ENCODE data around the gene PRUNE1.

Gene PRUNE1

DNA sequence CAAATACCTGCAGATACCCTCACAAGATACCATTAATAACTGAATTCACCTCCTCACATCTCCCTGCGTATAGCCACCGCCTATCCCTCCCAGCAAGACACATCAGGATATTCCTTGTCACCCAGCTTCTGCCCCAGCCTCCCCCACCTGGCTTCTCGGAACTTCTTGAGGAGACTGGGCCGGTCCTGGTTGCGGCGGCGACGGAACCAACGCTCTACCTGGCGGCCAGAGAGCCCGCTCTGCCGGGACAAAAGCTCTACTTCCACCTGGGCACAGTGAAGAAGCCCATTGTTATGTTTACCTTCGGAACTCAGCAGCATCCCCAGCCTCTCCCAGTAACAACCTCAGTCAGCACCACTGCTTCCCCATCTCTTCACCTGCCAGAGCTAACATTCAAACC lies 40.3 kb upstream of the PRUNE1 start:
- Histone ChIP-seq H2BK12ac (ENCODE audit: low read length in 2 of 2) (no peak overlapping the region), H3K36me3 (ENCODE audit: control insufficient read depth in 1 of 2, insufficient read depth in 2 of 2, low read depth in 1 of 2, low read length in 2 of 2) (peaks cover 52 to 62% of the 10 kb centered on the region in 2 experiments), H3K23ac (ENCODE audit: low read length in 2 of 2) (no peak overlapping the region), H4K8ac (ENCODE audit: low read length) (no peak overlapping the region), H3K79me1 (replicated peaks; ENCODE audit: low read length, poor library complexity, severe bottlenecking) (peaks cover 36% of the 10 kb centered on the region), H3K27ac (ENCODE audit: low read length, poor library complexity, severe bottlenecking) (no peak overlapping the region), H2AK5ac (ENCODE audit: low read length, severe bottlenecking) (no peak overlapping the region), H3K4me3 (ENCODE audit: insufficient read depth in 1 of 2, low read depth in 1 of 2, low read length in 2 of 2) (no peak overlapping the region), H3K18ac (ENCODE audit: low read depth in 1 of 2, low read length in 2 of 2) (no peak overlapping the region), H3K4me2 (ENCODE audit: low read length, poor library complexity, severe bottlenecking) (no peak overlapping the region), H3K4me1 (ENCODE audit: control insufficient read depth, insufficient read depth, low read depth, low read length) (peaks cover 26% of the 10 kb centered on the region), H2AFZ (ENCODE audit: low read depth, low read length) (no peak overlapping the region), H4K91ac (ENCODE audit: low read length) (no peak overlapping the region), H3K9ac (ENCODE audit: low read length) (no peak overlapping the region), H2BK120ac (ENCODE audit: low read depth, low read length) (no peak overlapping the region), H3K4ac (ENCODE audit: low read depth in 1 of 2, low read length in 2 of 2) (no peak overlapping the region), H2BK15ac (ENCODE audit: low read depth, poor library complexity, severe bottlenecking) (no peak overlapping the region), H3K27me3 (ENCODE audit: control insufficient read depth in 1 of 2, insufficient read depth in 1 of 2, low read length in 2 of 2) (no peaks in the 10 kb centered on the region), H3K14ac (ENCODE audit: low read length in 2 of 2) (no peak overlapping the region), H3K9me3 (ENCODE audit: control insufficient read depth, low read length) (no peaks in the 10 kb centered on the region), H2BK5ac (ENCODE audit: low read depth, low read length, poor library complexity, severe bottlenecking) (no peak overlapping the region)
- no peak for DNase-seq
- WGBS, result 97% methylated on average over 13 of the region's 13 CpGs

DNA sequence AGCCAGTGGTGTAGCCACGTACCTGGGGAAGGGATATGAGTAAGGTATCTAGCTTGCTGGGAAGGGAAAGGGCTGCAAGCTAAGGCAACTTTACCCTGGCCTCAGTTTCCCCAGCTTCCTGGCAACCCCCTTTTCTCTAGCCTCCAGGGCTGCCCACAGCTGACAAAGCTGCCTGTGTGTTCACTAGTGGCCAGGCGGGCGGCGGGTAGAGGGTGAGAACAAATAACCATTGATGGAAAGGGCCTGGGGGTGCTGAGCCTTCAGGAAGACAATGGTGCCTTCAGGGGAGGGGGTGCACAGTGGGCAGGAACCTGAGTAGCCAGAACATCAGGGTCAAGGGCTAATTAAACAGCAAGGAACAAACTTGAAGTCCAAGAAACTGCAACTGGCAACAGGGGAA lies 39.8 kb upstream of the PRUNE1 start:
- H3K4me3 ChIP-seq (ENCODE audit: insufficient read depth in 1 of 2, low read depth in 1 of 2, low read length in 2 of 2), result no peak overlapping the region
- no peak overlapping the region for H3K18ac ChIP-seq (ENCODE audit: low read depth in 1 of 2, low read length in 2 of 2)
- H3K4ac ChIP-seq (ENCODE audit: low read depth in 1 of 2, low read length in 2 of 2), result no peak overlapping the region
- H3K9me3 ChIP-seq (ENCODE audit: control insufficient read depth, low read length), result no peaks in the 10 kb centered on the region
- no peak overlapping the region for H2BK12ac ChIP-seq (ENCODE audit: low read length in 2 of 2)
- no peak overlapping the region for H3K23ac ChIP-seq (ENCODE audit: low read length in 2 of 2)
- DNase-seq, result no peak
- H3K27me3 ChIP-seq (ENCODE audit: control insufficient read depth in 1 of 2, insufficient read depth in 1 of 2, low read length in 2 of 2), result no peaks in the 10 kb centered on the region
- no peak overlapping the region for H3K14ac ChIP-seq (ENCODE audit: low read length in 2 of 2)
- peaks cover 50 to 56% of the 10 kb centered on the region in 2 experiments for H3K36me3 ChIP-seq (ENCODE audit: control insufficient read depth in 1 of 2, insufficient read depth in 2 of 2, low read depth in 1 of 2, low read length in 2 of 2)
- H3K4me2 ChIP-seq (ENCODE audit: low read length, poor library complexity, severe bottlenecking), result no peak overlapping the region
- H4K91ac ChIP-seq (ENCODE audit: low read length), result no peak overlapping the region
- peaks cover 31% of the 10 kb centered on the region for H3K4me1 ChIP-seq (ENCODE audit: control insufficient read depth, insufficient read depth, low read depth, low read length)
- H2AFZ ChIP-seq (ENCODE audit: low read depth, low read length), result no peak overlapping the region
- no peak overlapping the region for H2BK120ac ChIP-seq (ENCODE audit: low read depth, low read length)
- no peak overlapping the region for H4K8ac ChIP-seq (ENCODE audit: low read length)
- H2AK5ac ChIP-seq (ENCODE audit: low read length, severe bottlenecking), result no peak overlapping the region
- H2BK5ac ChIP-seq (ENCODE audit: low read depth, low read length, poor library complexity, severe bottlenecking), result no peak overlapping the region
- H3K27ac ChIP-seq (ENCODE audit: low read length, poor library complexity, severe bottlenecking), result no peak overlapping the region
- H2BK15ac ChIP-seq (ENCODE audit: low read depth, poor library complexity, severe bottlenecking), result no peak overlapping the region
- H3K9ac ChIP-seq (ENCODE audit: low read length), result no peak overlapping the region
- H3K79me1 ChIP-seq (replicated peaks; ENCODE audit: low read length, poor library complexity, severe bottlenecking), result peaks cover 36% of the 10 kb centered on the region
- WGBS, result 100% methylated on average over 3 of the region's 4 CpGs

GRCh38 chr1:150969626-150970025 lies 38.6 kb upstream of the PRUNE1 start:
- WGBS, result 100% methylated on average over 3 of the region's 3 CpGs
- Histone ChIP-seq H4K91ac (ENCODE audit: low read length) (no peak overlapping the region), H2BK12ac (ENCODE audit: low read length in 2 of 2) (no peak overlapping the region), H3K27me3 (ENCODE audit: control insufficient read depth in 1 of 2, insufficient read depth in 1 of 2, low read length in 2 of 2) (no peaks in the 10 kb centered on the region), H3K14ac (ENCODE audit: low read length in 2 of 2) (no peak overlapping the region), H3K4me1 (ENCODE audit: control insufficient read depth, insufficient read depth, low read depth, low read length) (peaks cover 32% of the 10 kb centered on the region), H2AFZ (ENCODE audit: low read depth, low read length) (no peak overlapping the region), H3K36me3 (ENCODE audit: control insufficient read depth in 1 of 2, insufficient read depth in 2 of 2, low read depth in 1 of 2, low read length in 2 of 2) (peaks cover 40 to 45% of the 10 kb centered on the region in 2 experiments), H2AK5ac (ENCODE audit: low read length, severe bottlenecking) (no peak overlapping the region), H2BK15ac (ENCODE audit: low read depth, poor library complexity, severe bottlenecking) (no peak overlapping the region), H3K9ac (ENCODE audit: low read length) (no peak overlapping the region), H3K9me3 (ENCODE audit: control insufficient read depth, low read length) (no peaks in the 10 kb centered on the region), H3K18ac (ENCODE audit: low read depth in 1 of 2, low read length in 2 of 2) (no peak overlapping the region), H2BK120ac (ENCODE audit: low read depth, low read length) (no peak overlapping the region), H3K23ac (ENCODE audit: low read length in 2 of 2) (no peak overlapping the region), H2BK5ac (ENCODE audit: low read depth, low read length, poor library complexity, severe bottlenecking) (no peak overlapping the region), H3K27ac (ENCODE audit: low read length, poor library complexity, severe bottlenecking) (no peak overlapping the region), H4K8ac (ENCODE audit: low read length) (no peak overlapping the region), H3K4me3 (ENCODE audit: insufficient read depth in 1 of 2, low read depth in 1 of 2, low read length in 2 of 2) (no peak overlapping the region), H3K4ac (ENCODE audit: low read depth in 1 of 2, low read length in 2 of 2) (no peak overlapping the region), H3K4me2 (ENCODE audit: low read length, poor library complexity, severe bottlenecking) (no peak overlapping the region), H3K79me1 (replicated peaks; ENCODE audit: low read length, poor library complexity, severe bottlenecking) (peaks cover 31% of the 10 kb centered on the region)
- no peak for DNase-seq

GRCh38 chr1:150970808-150971582 lies 37.3 kb upstream of the PRUNE1 start:
- Histone ChIP-seq H3K36me3 (ENCODE audit: control insufficient read depth in 1 of 2, insufficient read depth in 2 of 2, low read depth in 1 of 2, low read length in 2 of 2) (peaks cover 30 to 31% of the 10 kb centered on the region in 2 experiments), H3K79me1 (replicated peaks; ENCODE audit: low read length, poor library complexity, severe bottlenecking) (peaks cover 25% of the 10 kb centered on the region), H3K9ac (ENCODE audit: low read length) (peak overlapping the region; percentile 96), H2BK5ac (ENCODE audit: low read depth, low read length, poor library complexity, severe bottlenecking) (no peak overlapping the region), H3K27ac (ENCODE audit: low read length, poor library complexity, severe bottlenecking) (peak overlapping the region; percentile 88), H2AK5ac (ENCODE audit: low read length, severe bottlenecking) (peak overlapping the region; percentile 34), H3K14ac (ENCODE audit: low read length in 2 of 2) (peak overlapping the region in 1 of 2 experiments; percentile 53), H3K27me3 (ENCODE audit: control insufficient read depth in 1 of 2, insufficient read depth in 1 of 2, low read length in 2 of 2) (no peaks in the 10 kb centered on the region), H3K4me1 (ENCODE audit: control insufficient read depth, insufficient read depth, low read depth, low read length) (peaks cover 35% of the 10 kb centered on the region), H3K18ac (ENCODE audit: low read depth in 1 of 2, low read length in 2 of 2) (peak overlapping the region; percentile 61 to 71), H4K8ac (ENCODE audit: low read length) (no peak overlapping the region), H3K9me3 (ENCODE audit: control insufficient read depth, low read length) (no peaks in the 10 kb centered on the region), H3K4me3 (ENCODE audit: insufficient read depth in 1 of 2, low read depth in 1 of 2, low read length in 2 of 2) (peak overlapping the region in 1 of 2 experiments; percentile 97), H3K4ac (ENCODE audit: low read depth in 1 of 2, low read length in 2 of 2) (no peak overlapping the region), H2BK12ac (ENCODE audit: low read length in 2 of 2) (peak overlapping the region in 1 of 2 experiments; percentile 67), H3K4me2 (ENCODE audit: low read length, poor library complexity, severe bottlenecking) (peak overlapping the region; percentile 85), H2AFZ (ENCODE audit: low read depth, low read length) (no peak overlapping the region), H2BK15ac (ENCODE audit: low read depth, poor library complexity, severe bottlenecking) (peak overlapping the region; percentile 13), H3K23ac (ENCODE audit: low read length in 2 of 2) (no peak overlapping the region), H4K91ac (ENCODE audit: low read length) (no peak overlapping the region), H2BK120ac (ENCODE audit: low read depth, low read length) (no peak overlapping the region)
- 39% methylated on average over 9 of the region's 11 CpGs for WGBS
- DNase-seq, result peak; percentile 87
